GM12873 (cell line): ENCODE data around the gene XRCC6.

Experiments
- CTCF ChIP-seq: IDR thresholded peaks from 2 replicates; pipeline ENCODE4 v1.5.1; 2012; ENCODE audit warnings: low read depth, mild to moderate bottlenecking, moderate library complexity, low read length, control low read depth; ENCODE audit not compliant: insufficient read depth; ENCODE audit errors: missing control alignments

XRCC6 gene

GRCh38 chr22:41672780-41673509, 51.9 kb downstream of the XRCC6 start:
- peak; percentile 11 for TF ChIP-seq CTCF

- TF ChIP-seq CTCF, result no peak
These were observed 53.8 kb downstream of the XRCC6 start for GRCh38 chr22:41674846-41675340.

GRCh38 chr22:41676134-41676533, 55.0 kb downstream of the XRCC6 start:
- TF ChIP-seq CTCF, result no peak

- no peak for TF ChIP-seq CTCF
These were observed 60.5 kb downstream of the XRCC6 start for GRCh38 chr22:41681616-41682015.

- no peak for TF ChIP-seq CTCF
These were observed 61.1 kb downstream of the XRCC6 start for GRCh38 chr22:41682033-41682807.

- TF ChIP-seq CTCF, result no peak
These were observed 62.0 kb downstream of the XRCC6 start for GRCh38 chr22:41683052-41683451.

- no peak for TF ChIP-seq CTCF
These were observed 62.5 kb downstream of the XRCC6 start for GRCh38 chr22:41683616-41684015.
